HepG2 (cell line): ENCODE measurements around the gene PCGF5. TPM values are rescaled to one million over a fixed set of nuclear protein-coding genes. Genes with fewer than 3 reads are reported as not detected.

ENCODE experiments used
- AKNA ChIP-seq: sonication (generic); formaldehyde crosslinking; IDR thresholded peaks from 2 replicates; pipeline ENCODE4 v1.4.0; 2020; ENCODE audit warnings: missing genetic modification reagents, borderline replicate concordance
- CENPX ChIP-seq: sonication (generic); formaldehyde crosslinking; IDR thresholded peaks from 2 replicates; pipeline ENCODE4 v1.9.0; 2021; ENCODE audit warnings: mild to moderate bottlenecking, missing genetic modification reagents, moderate library complexity
- CREB1 ChIP-seq, 2 experiments: fragments of 450-650 bp in 1 of 2; IDR thresholded peaks; 2 replicates each; pipeline ENCODE4 v1.6.1; 2016 to 2017; ENCODE audit warnings: control low read depth in 1 of 2, mild to moderate bottlenecking in 1 of 2, missing compliant biosample characterization in 1 of 2, missing genetic modification characterization in 1 of 2
- DDIT3 ChIP-seq: sonication (generic); formaldehyde crosslinking; IDR thresholded peaks from 2 replicates; pipeline ENCODE4 v1.4.0; 2020; ENCODE audit warnings: mild to moderate bottlenecking, missing genetic modification reagents
- KDM6A ChIP-seq: IDR thresholded peaks from 2 replicates; pipeline ENCODE4 v1.6.1; 2016; ENCODE audit warnings: low read depth
- LRRFIP1 ChIP-seq: sonication (generic); formaldehyde crosslinking; conservative IDR thresholded peaks from 2 replicates; pipeline ENCODE4 v1.4.0; 2020; ENCODE audit warnings: missing genetic modification reagents
- MXD1 ChIP-seq: sonication (generic); formaldehyde crosslinking; IDR thresholded peaks from 2 replicates; pipeline ENCODE4 v1.4.0; 2020; ENCODE audit warnings: mild to moderate bottlenecking, missing genetic modification reagents
- SCMH1 ChIP-seq: sonication (generic); formaldehyde crosslinking; IDR thresholded peaks from 2 replicates; pipeline ENCODE4 v1.9.0; 2021; ENCODE audit warnings: missing genetic modification reagents, mild to moderate bottlenecking, borderline replicate concordance
- SKIL ChIP-seq: sonication (generic); formaldehyde crosslinking; IDR thresholded peaks from 2 replicates; pipeline ENCODE4 v1.8.0; 2022; ENCODE audit warnings: missing genetic modification reagents, mild to moderate bottlenecking, moderate library complexity, borderline replicate concordance
- TFE3 ChIP-seq: IDR thresholded peaks from 2 replicates; pipeline ENCODE4 v1.6.1; 2016
- TIGD3 ChIP-seq: sonication (generic); formaldehyde crosslinking; IDR thresholded peaks from 2 replicates; pipeline ENCODE4 v1.5.1; 2020; ENCODE audit warnings: mild to moderate bottlenecking, missing genetic modification reagents, borderline replicate concordance
- ZC3H4 ChIP-seq: sonication (generic); formaldehyde crosslinking; IDR thresholded peaks from 2 replicates; pipeline ENCODE4 v1.4.0; 2020; ENCODE audit warnings: missing genetic modification reagents, borderline replicate concordance
- ZFP1 ChIP-seq: IDR thresholded peaks from 2 replicates; pipeline ENCODE4 v1.6.1; 2016
- polyA plus RNA-seq, 8 experiments: library from polyadenylated mRNA; depleted of rRNA in 3 of 8; stranded (reverse) in 7 of 8; unstranded in 1 of 8; fragments of >200 nt; fragmentation: Illumina TruSeq in 4 of 8; extraction: Trizol in 4 of 8; gene quantifications; 2 replicates each; pipeline versions ENCODE4 v1.2.1 to v1.2.3, GENCODE V29; 2011 to 2016; ENCODE audit warnings: low read depth in 4 of 8, missing spikeins in 1 of 8, mixed read lengths in 1 of 8; ENCODE audit not compliant: insufficient read depth in 1 of 8
- total RNA-seq, 5 experiments: library from RNA; depleted of rRNA; stranded (reverse); fragments of >200 nt; fragmentation: Illumina TruSeq; extraction: Trizol; gene quantifications; 2 replicates each; pipeline ENCODE4 v1.2.3, GENCODE V29; 2016; ENCODE audit warnings: low read depth in 1 of 5

The PCGF5 gene
- total and polyA plus RNA-seq, 2 of the 13 experiments (the other 11 are each of a cell fraction or from before 2014, with no cell fraction given) = 61.3 to 138 TPM

- TF ChIP-seq MXD1 (CRISPR knock-in tag) = peak; percentile 87
- TF ChIP-seq SKIL (CRISPR knock-in tag) = no peak; the same call in none of the 2 replicates
- no peak for TF ChIP-seq DDIT3 (CRISPR knock-in tag)
- peak; percentile 10; the same call in 1 of the 2 replicates for TF ChIP-seq TFE3 (CRISPR knock-in tag)
- TF ChIP-seq ZFP1 (CRISPR knock-in tag) = no peak; the same call in 1 of the 2 replicates
- no peak for TF ChIP-seq SCMH1
- no peak; the same call in 1 of the 2 replicates for TF ChIP-seq CREB1 (IDR thresholded peaks at IDR 0.05)
- peak; percentile 84 for TF ChIP-seq CREB1 (CRISPR knock-in tag; IDR thresholded peaks at IDR 0.05)
- TF ChIP-seq AKNA (CRISPR knock-in tag) = no peak
- peak; percentile 74; the same call in 1 of the 2 replicates for TF ChIP-seq ZC3H4
- no peak for TF ChIP-seq CENPX (CRISPR knock-in tag)
- no peak for TF ChIP-seq LRRFIP1 (CRISPR knock-in tag)
- no peak for TF ChIP-seq TIGD3 (CRISPR knock-in tag)
- no peak; the same call in 1 of the 2 replicates for TF ChIP-seq KDM6A
Observed at GRCh38 chr10:91220194-91220953, at the start of gene PCGF5 (continued).
